Activated naive CD8-positive, alpha-beta T cell treated with anti-CD3 and anti-CD28 coated beads, Interleukin-2, amount 10 ng/mL, durations not matched to agents 7 days and 5 days (primary cell): ENCODE data around the gene KRTAP26-1. TPM values are rescaled to one million over a fixed set of nuclear protein-coding genes. Genes with fewer than 3 reads are reported as not detected.

Experiments used
- ATAC-seq: fragments of 150-1000 bp; cut with Tn5 transposase; one replicate; pipeline ENCODE4 v1.10.0; 2021; ENCODE audit warnings: low read depth, moderate library complexity
- POLR2A ChIA-PET: fragments of 350-600 bp; sonication (Branson Sonifier 250); formaldehyde crosslinking; loops from one replicate; lab custom pipeline; 2021; ENCODE audit warnings: antibody characterized with exemption; lab: Charles Lee
- DNase-seq: peaks from one replicate; pipeline ENCODE4 v3.0.0; 2021
- H3K27ac Mint-ChIP-seq: one replicate; pipeline ENCODE4 v1.8.0; 2022; ENCODE audit warnings: mild to moderate bottlenecking, mixed read lengths
- H3K27me3 Mint-ChIP-seq: one replicate; pipeline ENCODE4 v1.8.0; 2022; ENCODE audit warnings: mild to moderate bottlenecking, moderate library complexity, mixed read lengths
- H3K36me3 Mint-ChIP-seq: one replicate; pipeline ENCODE4 v1.8.0; 2021; ENCODE audit warnings: mild to moderate bottlenecking, mixed read lengths
- H3K4me1 Mint-ChIP-seq: one replicate; pipeline ENCODE4 v1.8.0; 2021; ENCODE audit warnings: mixed read lengths
- H3K4me3 Mint-ChIP-seq: one replicate; pipeline ENCODE4 v1.8.0; 2022; ENCODE audit warnings: mild to moderate bottlenecking, moderate library complexity, mixed read lengths
- H3K9me3 Mint-ChIP-seq: one replicate; pipeline ENCODE4 v1.8.0; 2021; ENCODE audit warnings: mixed read lengths
- total RNA-seq, 2 experiments: library from RNA; stranded (reverse); gene quantifications; one replicate each; pipeline ENCODE4 v1.2.3, GENCODE V29; 2021

The KRTAP26-1 gene
- total RNA-seq, 2 experiments from 2014 or later, result not detected

GRCh38 chr21:30332681-30333080, 12.6 kb upstream of the KRTAP26-1 start:
- no peak overlapping the region for H3K27ac Mint-ChIP-seq
- H3K9me3 Mint-ChIP-seq, result no peaks in the 10 kb centered on the region
- H3K4me1 Mint-ChIP-seq, result no peaks in the 10 kb centered on the region
- POLR2A ChIA-PET, result no interaction called here
- DNase-seq (no peak), ATAC-seq (no peak)
- H3K36me3 Mint-ChIP-seq, result no peaks in the 10 kb centered on the region
- no peak overlapping the region for H3K4me3 Mint-ChIP-seq
- H3K27me3 Mint-ChIP-seq, result no peaks in the 10 kb centered on the region

DNA sequence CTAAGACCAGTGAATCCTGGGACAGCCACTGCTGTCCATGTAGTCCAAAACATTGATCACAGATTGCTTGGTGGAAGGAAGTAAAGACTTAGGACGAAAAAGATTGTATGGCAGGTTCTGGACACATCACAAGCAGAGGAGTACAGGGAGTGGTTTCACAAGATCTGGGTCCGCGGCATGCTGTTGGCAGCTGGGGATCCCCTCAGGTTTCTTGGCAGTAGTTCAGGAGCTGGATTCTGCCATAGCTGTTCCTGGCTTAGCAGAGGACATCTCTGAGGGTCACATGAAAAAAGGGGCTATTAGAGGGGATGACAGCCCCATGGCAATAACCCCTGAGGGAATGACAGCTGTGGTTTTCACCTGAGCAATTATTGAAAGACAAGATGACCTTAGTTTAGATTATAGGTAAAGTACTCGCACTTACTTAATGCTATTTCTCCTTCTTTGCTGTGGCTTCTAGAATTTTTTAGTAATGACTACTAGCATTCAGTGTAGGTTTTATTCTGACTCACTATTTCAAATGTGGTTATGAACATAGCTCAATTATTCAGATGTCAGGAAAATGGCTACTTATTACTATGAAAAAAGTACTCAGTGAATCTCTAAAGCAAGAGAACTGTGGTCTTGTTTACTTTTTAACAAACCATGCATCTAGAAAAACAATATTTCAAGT, 9.2 kb upstream of the KRTAP26-1 start:
- Mint-ChIP-seq H3K4me1 (no peaks in the 10 kb centered on the region), H3K9me3 (no peaks in the 10 kb centered on the region), H3K36me3 (no peaks in the 10 kb centered on the region), H3K27me3 (no peaks in the 10 kb centered on the region), H3K27ac (no peak overlapping the region), H3K4me3 (no peak overlapping the region)
- POLR2A ChIA-PET, result no interaction called here
- ATAC-seq, result no peak
- no peak for DNase-seq

GRCh38 chr21:30326390-30326789, 6.3 kb upstream of the KRTAP26-1 start:
- Mint-ChIP-seq H3K4me3 (no peak overlapping the region), H3K27ac (no peak overlapping the region), H3K27me3 (no peaks in the 10 kb centered on the region), H3K4me1 (no peaks in the 10 kb centered on the region), H3K36me3 (no peaks in the 10 kb centered on the region), H3K9me3 (no peaks in the 10 kb centered on the region)
- POLR2A ChIA-PET, result no interaction called here
- ATAC-seq (no peak), DNase-seq (no peak)

GRCh38 chr21:30315701-30316100, 4.4 kb downstream of the KRTAP26-1 start:
- DNase-seq (no peak), ATAC-seq (no peak)
- no peaks in the 10 kb centered on the region for H3K9me3 Mint-ChIP-seq
- no peaks in the 10 kb centered on the region for H3K4me1 Mint-ChIP-seq
- no peak overlapping the region for H3K4me3 Mint-ChIP-seq
- H3K27me3 Mint-ChIP-seq, result no peaks in the 10 kb centered on the region
- H3K27ac Mint-ChIP-seq, result no peak overlapping the region
- no peaks in the 10 kb centered on the region for H3K36me3 Mint-ChIP-seq
- POLR2A ChIA-PET, result no interaction called here

DNA sequence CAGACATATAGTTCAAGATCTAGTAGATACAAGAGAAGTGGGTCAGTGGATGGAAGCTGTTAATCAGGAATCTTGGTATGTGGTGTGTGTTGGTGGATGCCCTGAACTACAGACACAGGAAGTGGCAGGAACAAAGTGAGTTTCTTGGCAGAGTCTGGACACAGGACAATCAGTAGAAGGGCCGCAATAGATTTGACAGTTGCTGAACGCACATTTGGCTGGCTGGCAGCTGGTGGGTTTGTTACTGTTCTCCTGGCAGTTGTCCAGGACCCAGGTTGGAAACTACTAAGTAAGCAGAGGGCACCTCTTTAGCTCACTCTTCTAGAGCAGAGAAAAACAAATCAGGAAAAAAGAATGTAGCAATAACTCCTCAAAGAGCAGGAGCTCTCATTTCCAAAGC, 13.2 kb downstream of the KRTAP26-1 start:
- POLR2A ChIA-PET, result no interaction called here
- H3K27ac Mint-ChIP-seq, result no peak overlapping the region
- H3K9me3 Mint-ChIP-seq, result no peaks in the 10 kb centered on the region
- ATAC-seq (no peak), DNase-seq (no peak)
- no peaks in the 10 kb centered on the region for H3K36me3 Mint-ChIP-seq
- no peak overlapping the region for H3K4me3 Mint-ChIP-seq
- no peaks in the 10 kb centered on the region for H3K4me1 Mint-ChIP-seq
- H3K27me3 Mint-ChIP-seq, result no peaks in the 10 kb centered on the region

- no peaks in the 10 kb centered on the region for H3K4me1 Mint-ChIP-seq
- H3K4me3 Mint-ChIP-seq, result no peak overlapping the region
- DNase-seq, result no peak
- H3K27ac Mint-ChIP-seq, result no peak overlapping the region
- H3K36me3 Mint-ChIP-seq, result no peaks in the 10 kb centered on the region
- POLR2A ChIA-PET, result no interaction called here
- H3K9me3 Mint-ChIP-seq, result no peaks in the 10 kb centered on the region
- no peaks in the 10 kb centered on the region for H3K27me3 Mint-ChIP-seq
- ATAC-seq, result no peak
Observed at GRCh38 chr21:30305136-30305535, 15.0 kb downstream of the KRTAP26-1 start.

DNA sequence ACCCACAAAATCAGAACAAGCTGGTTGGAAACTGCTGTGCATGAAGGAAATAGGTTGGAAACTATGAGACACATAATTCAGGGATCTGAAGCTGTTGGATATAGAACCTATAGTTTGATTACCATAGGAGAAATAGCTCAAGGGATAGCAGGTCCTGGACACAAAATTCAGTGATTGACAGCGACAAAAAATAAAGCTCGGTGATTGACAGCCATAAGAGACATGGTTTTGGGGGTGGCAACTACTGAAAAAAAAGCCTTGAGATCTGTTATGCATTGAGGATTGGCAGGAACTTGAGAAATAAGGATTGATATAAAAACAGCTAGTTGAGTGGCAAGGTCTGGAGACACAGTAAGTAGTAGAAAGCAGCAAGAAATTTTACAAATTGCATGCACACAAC, 30.9 kb downstream of the KRTAP26-1 start, which contains the start of gene KRTAP25-1:
Gene KRTAP25-1 (minus strand): TSS at position 300 of the 400 bp plus-strand sequence. CDS start 24 bp downstream, at position 276.
- H3K4me3 Mint-ChIP-seq, result no peak within 1 kb of the TSS
- H3K36me3 Mint-ChIP-seq, result no peaks in the 10 kb centered on the region
- POLR2A ChIA-PET, result no interaction called here
- H3K4me1 Mint-ChIP-seq, result no peaks in the 10 kb centered on the region
- ATAC-seq (no peak), DNase-seq (no peak)
- no peaks in the 10 kb centered on the region for H3K27me3 Mint-ChIP-seq
- H3K9me3 Mint-ChIP-seq, result no peaks in the 10 kb centered on the region
- no peak within 1 kb of the TSS for H3K27ac Mint-ChIP-seq

GRCh38 chr21:30282850-30283249, 37.3 kb downstream of the KRTAP26-1 start, which contains the start of gene KRTAP24-1:
Gene KRTAP24-1, minus strand, starts transcription at chr21:30282950. Its CDS starts 18 bp downstream, at chr21:30282932.
- no peak within 1 kb of the TSS for H3K4me3 Mint-ChIP-seq
- no peaks in the 10 kb centered on the region for H3K36me3 Mint-ChIP-seq
- H3K27me3 Mint-ChIP-seq, result no peaks in the 10 kb centered on the region
- ATAC-seq (no peak), DNase-seq (no peak)
- no peaks in the 10 kb centered on the region for H3K9me3 Mint-ChIP-seq
- H3K27ac Mint-ChIP-seq, result no peak within 1 kb of the TSS
- no peaks in the 10 kb centered on the region for H3K4me1 Mint-ChIP-seq
- POLR2A ChIA-PET, result no interaction called here

DNA sequence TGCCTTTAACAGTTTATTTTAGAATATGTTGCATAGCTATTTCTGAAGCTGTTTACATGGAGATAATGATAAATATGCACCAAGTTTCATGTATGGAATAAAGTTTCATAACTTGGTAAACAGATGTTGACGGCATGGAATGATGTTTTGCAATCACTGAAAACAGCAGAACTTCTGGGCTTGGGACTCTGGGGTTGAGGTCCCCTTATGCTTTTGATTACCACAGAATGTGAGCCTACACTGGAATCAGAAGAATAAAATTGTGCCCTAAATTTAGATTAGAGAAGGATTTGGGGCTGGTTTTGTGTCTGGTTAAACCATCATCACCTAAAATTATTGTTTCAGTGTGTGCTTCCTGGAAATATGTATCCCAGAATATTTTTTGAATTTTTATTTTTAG, 48.5 kb downstream of the KRTAP26-1 start:
- POLR2A ChIA-PET, result no interaction called here
- H3K27ac Mint-ChIP-seq, result no peak overlapping the region
- H3K4me3 Mint-ChIP-seq, result no peak overlapping the region
- ATAC-seq (no peak), DNase-seq (no peak)
- peaks cover 2% of the 10 kb centered on the region for H3K9me3 Mint-ChIP-seq
- no peaks in the 10 kb centered on the region for H3K27me3 Mint-ChIP-seq
- H3K36me3 Mint-ChIP-seq, result no peaks in the 10 kb centered on the region
- no peaks in the 10 kb centered on the region for H3K4me1 Mint-ChIP-seq

- no peak for ATAC-seq
- Mint-ChIP-seq H3K4me3 (no peak overlapping the region), H3K4me1 (no peaks in the 10 kb centered on the region), H3K36me3 (no peaks in the 10 kb centered on the region), H3K27me3 (no peaks in the 10 kb centered on the region), H3K9me3 (peaks cover 2% of the 10 kb centered on the region), H3K27ac (no peak overlapping the region)
- POLR2A ChIA-PET, result no interaction called here
- DNase-seq, result no peak
Observed at GRCh38 chr21:30271156-30271555, 49.0 kb downstream of the KRTAP26-1 start.

- no peaks in the 10 kb centered on the region for H3K27me3 Mint-ChIP-seq
- POLR2A ChIA-PET, result no interaction called here
- DNase-seq, result no peak
- no peak for ATAC-seq
- peaks cover 2% of the 10 kb centered on the region for H3K9me3 Mint-ChIP-seq
- no peak overlapping the region for H3K4me3 Mint-ChIP-seq
- H3K27ac Mint-ChIP-seq, result no peak overlapping the region
- no peaks in the 10 kb centered on the region for H3K4me1 Mint-ChIP-seq
- H3K36me3 Mint-ChIP-seq, result no peaks in the 10 kb centered on the region
Observed at GRCh38 chr21:30269803-30270530, 50.1 kb downstream of the KRTAP26-1 start.
